ENCODE data around the gene CIC.

The CIC gene

DNA sequence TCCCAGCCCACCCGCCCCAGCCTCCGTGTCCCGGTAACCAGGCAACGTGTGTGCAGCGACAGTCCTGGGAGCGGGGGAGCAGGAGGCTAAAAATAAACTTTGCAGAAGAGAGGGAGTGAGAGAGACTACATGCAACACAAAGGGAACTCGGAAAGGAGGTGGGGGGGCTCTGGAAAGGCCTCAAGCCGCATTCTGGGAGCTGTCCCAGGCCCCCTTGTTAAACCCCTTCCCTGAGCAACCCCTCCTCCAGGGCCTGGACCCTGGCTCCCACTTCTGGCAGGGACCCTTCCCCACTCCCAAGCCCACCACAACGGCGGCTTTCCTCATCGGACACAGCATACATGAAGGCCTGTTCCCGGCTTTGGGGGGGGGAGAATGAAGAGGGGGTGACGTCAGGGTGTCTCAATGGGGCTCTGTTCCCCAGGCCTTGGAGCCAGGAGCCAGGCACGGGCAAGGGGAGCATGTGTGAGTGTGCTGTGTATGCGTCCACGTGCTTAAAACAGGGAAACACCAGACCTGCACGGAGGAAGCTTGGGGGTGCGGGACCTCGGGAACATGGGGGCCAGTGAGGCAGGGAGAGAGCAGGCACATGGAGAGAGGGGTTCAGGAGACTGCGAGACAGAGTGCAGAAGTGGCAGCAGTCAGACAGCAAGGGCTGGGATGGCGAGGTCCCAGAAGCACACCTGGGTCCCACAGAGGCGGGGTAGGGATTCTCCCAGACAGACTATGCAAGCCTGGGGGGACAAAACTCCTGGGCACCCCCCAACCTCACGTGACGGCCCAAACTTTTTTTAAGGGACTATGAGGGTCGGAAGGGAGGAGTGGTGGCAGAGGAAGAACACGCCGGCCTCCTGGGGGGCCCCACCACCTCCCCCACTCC is 16.4 kb upstream of the CIC start:
- Histone ChIP-seq H3K27me3 (ENCODE audit: low read length) (no peaks in the 10 kb centered on the region), H3K9me3 (ENCODE audit: insufficient read depth, low read length) (no peaks in the 10 kb centered on the region), H3K79me2 (ENCODE audit: insufficient read depth, low read length) (peaks cover 15% of the 10 kb centered on the region; the same call in 1 of the 2 replicates), H3K4me2 (ENCODE audit: low read depth, low read length, poor library complexity, severe bottlenecking) (peak overlapping the region; percentile 54), H2AFZ (ENCODE audit: low read depth, low read length, severe bottlenecking) (no peak overlapping the region), H3K9ac (ENCODE audit: low read length) (peak overlapping the region; percentile 98), H3F3A (ENCODE audit: insufficient read depth) (peaks cover 15% of the 10 kb centered on the region; the same call in 1 of the 2 replicates), H3K27ac (ENCODE audit: low read depth, low read length) (peak overlapping the region; percentile 42), H4K20me1 (ENCODE audit: low read depth, low read length) (no peaks in the 10 kb centered on the region), H3K4me3 (ENCODE audit: insufficient read depth, low read length, poor library complexity, severe bottlenecking) (peak overlapping the region; percentile 96), H3K36me3 (ENCODE audit: low read length) (no peaks in the 10 kb centered on the region), H3K9me2 (replicated peaks; ENCODE audit: insufficient read depth, low read length) (no peaks in the 10 kb centered on the region)
- TF ChIP-seq EZH2phosphoT487 (conservative IDR thresholded peaks at IDR 0.05; ENCODE audit: low read length): no peak
- TF ChIP-seq, protein P1, sequence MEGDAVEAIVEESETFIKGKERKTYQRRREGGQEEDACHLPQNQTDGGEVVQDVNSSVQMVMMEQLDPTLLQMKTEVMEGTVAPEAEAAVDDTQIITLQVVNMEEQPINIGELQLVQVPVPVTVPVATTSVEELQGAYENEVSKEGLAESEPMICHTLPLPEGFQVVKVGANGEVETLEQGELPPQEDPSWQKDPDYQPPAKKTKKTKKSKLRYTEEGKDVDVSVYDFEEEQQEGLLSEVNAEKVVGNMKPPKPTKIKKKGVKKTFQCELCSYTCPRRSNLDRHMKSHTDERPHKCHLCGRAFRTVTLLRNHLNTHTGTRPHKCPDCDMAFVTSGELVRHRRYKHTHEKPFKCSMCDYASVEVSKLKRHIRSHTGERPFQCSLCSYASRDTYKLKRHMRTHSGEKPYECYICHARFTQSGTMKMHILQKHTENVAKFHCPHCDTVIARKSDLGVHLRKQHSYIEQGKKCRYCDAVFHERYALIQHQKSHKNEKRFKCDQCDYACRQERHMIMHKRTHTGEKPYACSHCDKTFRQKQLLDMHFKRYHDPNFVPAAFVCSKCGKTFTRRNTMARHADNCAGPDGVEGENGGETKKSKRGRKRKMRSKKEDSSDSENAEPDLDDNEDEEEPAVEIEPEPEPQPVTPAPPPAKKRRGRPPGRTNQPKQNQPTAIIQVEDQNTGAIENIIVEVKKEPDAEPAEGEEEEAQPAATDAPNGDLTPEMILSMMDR (IDR thresholded peaks at IDR 0.05; ENCODE audit: insufficient read depth, low read length, poor library complexity, severe bottlenecking): no peak

DNA sequence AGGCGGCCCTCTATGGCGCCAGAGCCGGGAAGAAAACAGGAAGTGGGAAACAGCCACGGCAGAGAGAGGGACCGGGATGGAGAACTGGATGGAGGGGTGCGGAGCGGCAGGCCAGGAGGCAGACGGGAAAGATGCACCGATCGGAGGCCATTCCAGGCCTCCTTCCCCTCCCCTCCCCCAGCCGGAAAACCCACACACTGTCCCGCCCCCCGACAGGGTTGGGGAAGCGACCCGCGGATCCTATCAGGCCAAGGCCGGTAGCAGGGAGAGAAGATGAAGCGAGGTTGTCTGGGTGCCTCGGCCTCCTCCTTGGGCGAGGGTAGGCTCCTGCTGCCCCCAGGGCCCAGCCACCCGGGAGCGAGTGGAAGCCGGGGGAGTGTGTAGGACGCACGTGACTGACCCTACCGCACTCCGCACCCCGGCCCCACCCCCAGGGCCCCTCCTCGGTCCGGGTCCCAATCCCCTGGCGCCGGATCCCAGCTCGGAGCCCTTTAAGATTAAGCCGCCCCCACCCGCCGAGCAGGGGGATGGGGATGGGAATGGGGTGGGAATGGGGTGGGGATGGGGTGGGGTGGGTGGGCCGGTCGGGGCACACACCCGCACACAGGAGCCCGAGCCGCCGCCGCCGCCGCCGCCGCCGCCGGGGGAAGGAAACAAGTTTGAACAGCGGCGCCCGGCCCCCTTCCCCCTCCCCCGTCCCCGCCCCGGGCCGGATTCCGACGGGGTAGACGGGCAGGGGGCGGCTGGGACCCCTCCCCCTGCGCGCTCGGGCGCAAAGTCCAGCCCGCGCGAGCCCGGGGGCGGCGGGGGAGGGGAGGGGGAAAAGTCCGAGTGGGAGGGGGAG is 15.6 kb upstream of the CIC start:
- peaks cover 15% of the 10 kb centered on the region; the same call in 1 of the 2 replicates for H3K79me2 ChIP-seq (ENCODE audit: insufficient read depth, low read length)
- no peaks in the 10 kb centered on the region for H3K36me3 ChIP-seq (ENCODE audit: low read length)
- H3K4me2 ChIP-seq (ENCODE audit: low read depth, low read length, poor library complexity, severe bottlenecking): peak overlapping the region; percentile 90
- TF ChIP-seq, protein P1 (IDR thresholded peaks at IDR 0.05; ENCODE audit: insufficient read depth, low read length, poor library complexity, severe bottlenecking): no peak
- no peak for TF ChIP-seq EZH2phosphoT487 (conservative IDR thresholded peaks at IDR 0.05; ENCODE audit: low read length)
- no peaks in the 10 kb centered on the region for H3K9me2 ChIP-seq (replicated peaks; ENCODE audit: insufficient read depth, low read length)
- peak overlapping the region; percentile 65 for H2AFZ ChIP-seq (ENCODE audit: low read depth, low read length, severe bottlenecking)
- peak overlapping the region; percentile 96 for H3K4me3 ChIP-seq (ENCODE audit: insufficient read depth, low read length, poor library complexity, severe bottlenecking)
- H3K27me3 ChIP-seq (ENCODE audit: low read length): no peaks in the 10 kb centered on the region
- H3F3A ChIP-seq (ENCODE audit: insufficient read depth): peaks cover 15% of the 10 kb centered on the region; the same call in 1 of the 2 replicates
- no peaks in the 10 kb centered on the region for H3K9me3 ChIP-seq (ENCODE audit: insufficient read depth, low read length)
- H3K27ac ChIP-seq (ENCODE audit: low read depth, low read length): peak overlapping the region; percentile 75
- no peaks in the 10 kb centered on the region for H4K20me1 ChIP-seq (ENCODE audit: low read depth, low read length)
- peak overlapping the region; percentile 98 for H3K9ac ChIP-seq (ENCODE audit: low read length)

DNA sequence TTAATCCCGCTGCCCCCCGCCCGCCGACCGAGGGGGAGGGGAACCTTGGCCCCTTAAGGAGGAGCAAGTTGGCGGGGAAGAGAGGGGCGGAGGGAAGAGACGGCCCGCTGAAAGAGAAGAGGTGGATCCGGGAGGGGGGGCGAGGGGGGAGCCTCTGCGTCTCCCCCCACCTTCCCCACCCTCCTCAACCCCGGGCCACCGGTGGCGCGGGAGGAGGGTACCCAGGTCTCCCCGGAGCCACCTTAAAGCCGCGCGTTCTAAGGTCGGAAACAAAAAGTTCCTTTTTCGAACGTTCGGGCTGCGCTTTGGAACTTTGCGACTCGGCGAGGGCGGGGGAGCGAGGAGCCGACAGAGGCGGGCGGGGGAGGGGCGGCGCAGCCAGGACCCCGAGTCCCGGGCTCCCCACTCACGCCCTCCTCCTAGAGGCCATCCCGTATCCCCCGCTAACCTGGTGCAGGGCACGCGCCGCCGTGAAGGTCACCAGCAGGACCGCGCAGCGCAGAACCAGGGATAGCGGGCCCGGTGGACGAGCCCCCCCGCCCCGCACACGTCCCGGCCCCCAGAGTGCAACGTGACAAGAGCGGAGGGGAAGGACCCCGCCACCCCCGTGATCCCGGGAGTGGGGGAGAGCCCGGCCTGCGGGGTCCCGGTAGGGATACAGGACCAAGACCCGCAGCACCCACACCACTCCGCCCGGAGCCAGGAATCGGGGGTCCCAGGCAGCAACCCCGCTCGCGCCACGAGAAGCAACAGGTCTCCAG is 14.8 kb upstream of the CIC start:
- peaks cover 15% of the 10 kb centered on the region; the same call in 1 of the 2 replicates for H3F3A ChIP-seq (ENCODE audit: insufficient read depth)
- peak overlapping the region; percentile 96 for H3K4me3 ChIP-seq (ENCODE audit: insufficient read depth, low read length, poor library complexity, severe bottlenecking)
- H3K9me2 ChIP-seq (replicated peaks; ENCODE audit: insufficient read depth, low read length): no peaks in the 10 kb centered on the region
- peak overlapping the region; percentile 90 for H3K4me2 ChIP-seq (ENCODE audit: low read depth, low read length, poor library complexity, severe bottlenecking)
- H3K27ac ChIP-seq (ENCODE audit: low read depth, low read length): peak overlapping the region; percentile 75
- no peaks in the 10 kb centered on the region for H3K36me3 ChIP-seq (ENCODE audit: low read length)
- TF ChIP-seq EZH2phosphoT487 (conservative IDR thresholded peaks at IDR 0.05; ENCODE audit: low read length): no peak
- TF ChIP-seq, protein P1 (IDR thresholded peaks at IDR 0.05; ENCODE audit: insufficient read depth, low read length, poor library complexity, severe bottlenecking): no peak
- no peaks in the 10 kb centered on the region for H3K9me3 ChIP-seq (ENCODE audit: insufficient read depth, low read length)
- H3K9ac ChIP-seq (ENCODE audit: low read length): peak overlapping the region; percentile 98
- peak overlapping the region; percentile 65 for H2AFZ ChIP-seq (ENCODE audit: low read depth, low read length, severe bottlenecking)
- H3K27me3 ChIP-seq (ENCODE audit: low read length): no peaks in the 10 kb centered on the region
- H3K79me2 ChIP-seq (ENCODE audit: insufficient read depth, low read length): peaks cover 15% of the 10 kb centered on the region; the same call in 1 of the 2 replicates
- H4K20me1 ChIP-seq (ENCODE audit: low read depth, low read length): no peaks in the 10 kb centered on the region
